SK-N-MC (cell line): Measurements from ENCODE around the gene IL12A.

ENCODE experiments used
- EZH2 ChIP-seq: fragments of 200-600 bp; sonication (generic); IDR thresholded peaks from one replicate; pipeline ENCODE4 v1.6.1; 2017; ENCODE audit warnings: antibody characterized with exemption
- POLR2AphosphoS5 ChIP-seq: IDR thresholded peaks from 2 replicates; pipeline ENCODE4 v1.6.1; 2012; ENCODE audit warnings: mild to moderate bottlenecking, low read depth, low read length, borderline replicate concordance

- no peak for TF ChIP-seq POLR2AphosphoS5
- no peak for TF ChIP-seq EZH2
Observed at GRCh38 chr3:160008961-160009360, 20.3 kb downstream of the IL12A start.
